ENCODE data around the gene ALMS1. TPM values are rescaled to one million over a fixed set of nuclear protein-coding genes. Genes with fewer than 3 reads are reported as not detected.

ALMS1 gene
- total and polyA plus RNA-seq, 2 of the 8 experiments (the other 6 are each of a cell fraction or from before 2014, with no cell fraction given): 21.8 to 45.6 TPM

DNA sequence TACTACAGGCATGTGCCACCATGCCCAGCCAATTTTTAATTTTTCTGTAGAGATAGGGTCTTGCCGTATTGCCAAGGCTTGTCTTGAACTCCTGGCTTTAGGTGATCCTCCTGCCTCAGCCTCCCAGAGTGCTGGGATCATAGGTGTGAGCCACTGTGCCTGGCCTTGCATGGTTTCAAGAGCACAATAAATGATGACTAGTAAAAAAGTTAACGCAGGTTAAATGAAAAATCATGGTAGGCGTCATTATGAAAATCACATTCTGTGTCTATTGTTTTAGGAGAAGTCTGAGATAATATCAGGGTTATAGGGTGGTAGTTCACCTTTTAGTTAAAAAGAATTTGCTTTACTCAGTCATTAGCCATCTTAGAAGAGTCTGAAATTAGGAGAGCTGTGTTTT is 38.3 kb downstream of the ALMS1 start (continued):
- no peak for TF ChIP-seq EP300 (IDR thresholded peaks at IDR 0.05; ENCODE audit: borderline replicate concordance in 1 of 2, low read depth in 2 of 2, low read length in 2 of 2)
- TF ChIP-seq CTCF (IDR thresholded peaks at IDR 0.05; ENCODE audit: control extremely low read depth in 1 of 3, insufficient read depth in 1 of 3, low read depth in 1 of 3, low read length in 3 of 3): no peak
- TF ChIP-seq YY1 (IDR thresholded peaks at IDR 0.05; ENCODE audit: low read depth, low read length): no peak
- no peak for TF ChIP-seq POU5F1 (IDR thresholded peaks at IDR 0.05; ENCODE audit: low read depth, low read length)
- no peak for TF ChIP-seq RXRA (IDR thresholded peaks at IDR 0.05; ENCODE audit: insufficient read depth, low read depth, low read length)
